HepG2 (cell line): ENCODE measurements around the gene SH3D19. TPM values are rescaled to one million over a fixed set of nuclear protein-coding genes. Genes with fewer than 3 reads are reported as not detected.

Experiments used
- ATAC-seq: fragments of 200-7000 bp; cut with Tn5 transposase; 3 replicates; pipeline ENCODE4 v1.9.1; 2020; ENCODE audit warnings: mild to moderate bottlenecking, moderate library complexity
- BruUV-seq: library from RNA; stranded (reverse); fragments of 400-500 nt; replicated peaks from 2 replicates; lab custom pipeline; 2021; lab: Mats Ljungman, UMichigan
- CTCF ChIA-PET: fragments of 300-600 bp; formaldehyde crosslinking; extraction: SDS; loops from one replicate; lab custom pipeline; 2021; ENCODE audit warnings: low total read pairs, inconsistent platforms, low intra/inter-chr PET ratio; lab: Yijun Ruan, JAX
- POLR2A ChIA-PET: fragments of 350-600 bp; sonication (Branson Sonifier 250); formaldehyde crosslinking; loops from one replicate; lab custom pipeline; 2020; ENCODE audit warnings: antibody characterized with exemption, inconsistent platforms; lab: Yijun Ruan, JAX
- DNase-seq: peaks from one replicate; pipeline ENCODE4 v3.0.0-alpha.2; 2015; ENCODE audit warnings: low spot score
- FAIRE-seq: peaks from 3 replicates; lab custom pipeline; 2011; peaks lifted over from hg19 to GRCh38; lab: Jason Lieb, UNC
- H2AFZ ChIP-seq: one replicate; pipeline ENCODE4 v1.6.1; 2011; ENCODE audit warnings: low read length, inconsistent platforms
- H3K27ac ChIP-seq: fragments of 300-600 bp; 3 replicates; pipeline ENCODE4 v1.8.0; 2011; ENCODE audit warnings: mixed run types, mild to moderate bottlenecking, mixed read lengths, low read length, inconsistent platforms; ENCODE audit not compliant: insufficient read depth; ENCODE audit errors: extremely low read length
- H3K27me3 ChIP-seq, 2 experiments: fragments of 200-600 bp in 1 of 2; 2 replicates in 1 of 2; 3 replicates in 1 of 2; pipeline versions ENCODE4 v1.6.0 to v1.8.0; 2011; ENCODE audit warnings: low read length in 2 of 2, mild to moderate bottlenecking in 2 of 2, moderate library complexity in 2 of 2, inconsistent platforms in 1 of 2; ENCODE audit not compliant: insufficient read depth in 2 of 2, control insufficient read depth in 1 of 2
- H3K36me3 ChIP-seq, 2 experiments: fragments of 200-600 bp in 1 of 2; replicated peaks in 1 of 2; 2 replicates in 1 of 2; 3 replicates in 1 of 2; pipeline versions ENCODE4 v1.5.1 to v1.8.0; 2011; ENCODE audit warnings: low read length in 2 of 2, inconsistent platforms in 1 of 2; ENCODE audit not compliant: insufficient read depth in 2 of 2, control insufficient read depth in 1 of 2
- H3K4me1 ChIP-seq: 2 replicates; pipeline ENCODE4 v1.5.1; 2012; ENCODE audit warnings: low read length, inconsistent platforms; ENCODE audit not compliant: insufficient read depth
- H3K4me2 ChIP-seq: 2 replicates; pipeline ENCODE4 v1.6.0; 2011; ENCODE audit warnings: low read depth, low read length, inconsistent platforms
- H3K4me3 ChIP-seq, 3 experiments: fragments of 200-600 bp in 1 of 3; sonication (generic), shearing (Covaris generic) in 1 of 3; replicated peaks in 1 of 3; 2 replicates each; pipeline ENCODE4 v1.5.1; 2011 to 2016; ENCODE audit warnings: low read length in 3 of 3, inconsistent platforms in 2 of 3, low read depth in 2 of 3, mild to moderate bottlenecking in 2 of 3, control low read depth in 1 of 3, mixed read lengths in 1 of 3; ENCODE audit not compliant: insufficient read depth in 1 of 3
- H3K79me2 ChIP-seq: one replicate; pipeline ENCODE4 v1.6.1; 2011; ENCODE audit warnings: low read length, inconsistent platforms; ENCODE audit not compliant: insufficient read depth
- H3K9ac ChIP-seq: 2 replicates; pipeline ENCODE4 v1.6.0; 2011; ENCODE audit warnings: mild to moderate bottlenecking, low read depth, low read length, inconsistent platforms; ENCODE audit not compliant: insufficient read depth
- H3K9me3 ChIP-seq: 2 replicates; pipeline ENCODE4 v1.5.1; 2012; ENCODE audit warnings: mild to moderate bottlenecking, low read length
- H4K20me1 ChIP-seq: 2 replicates; pipeline ENCODE4 v1.6.0; 2011; ENCODE audit warnings: inconsistent platforms, mild to moderate bottlenecking, low read length, moderate library complexity; ENCODE audit not compliant: insufficient read depth
- ARID4A ChIP-seq: sonication (generic); formaldehyde crosslinking; IDR thresholded peaks from 2 replicates; pipeline ENCODE4 v1.5.0; 2020; ENCODE audit warnings: mild to moderate bottlenecking, missing genetic modification reagents, borderline replicate concordance
- BORCS8-MEF2B ChIP-seq: sonication (generic); formaldehyde crosslinking; IDR thresholded peaks from 2 replicates; pipeline ENCODE4 v1.8.0; 2022; ENCODE audit warnings: mild to moderate bottlenecking, missing genetic modification reagents
- FOXJ3 ChIP-seq: sonication (generic); formaldehyde crosslinking; IDR thresholded peaks from 2 replicates; pipeline ENCODE4 v1.4.0; 2020; ENCODE audit warnings: missing genetic modification reagents, mild to moderate bottlenecking, borderline replicate concordance
- KDM4B ChIP-seq: sonication (generic); formaldehyde crosslinking; IDR thresholded peaks from 2 replicates; pipeline ENCODE4 v1.4.0; 2020; ENCODE audit warnings: missing genetic modification reagents
- MIER2 ChIP-seq: IDR thresholded peaks from 2 replicates; pipeline ENCODE4 v1.6.1; 2016; ENCODE audit warnings: missing biosample characterization, missing genetic modification reagents
- PCBP2 ChIP-seq: fragments of 200-400 bp; formaldehyde crosslinking; optimal IDR thresholded peaks from 2 replicates; pipeline ENCODE3; 2018; ENCODE audit warnings: low read length, low read depth; ENCODE audit not compliant: poor library complexity, severe bottlenecking
- SOX5 ChIP-seq: IDR thresholded peaks from 2 replicates; pipeline ENCODE4 v1.6.1; 2016; ENCODE audit warnings: borderline replicate concordance
- ZBTB34 ChIP-seq: sonication (generic); formaldehyde crosslinking; IDR thresholded peaks from 2 replicates; pipeline ENCODE4 v1.8.0; 2022; ENCODE audit warnings: mild to moderate bottlenecking, missing genetic modification reagents
- ZFYVE20 ChIP-seq: sonication (generic); formaldehyde crosslinking; IDR thresholded peaks from 2 replicates; pipeline ENCODE4 v1.8.0; 2023; ENCODE audit warnings: low read depth, mild to moderate bottlenecking, moderate library complexity, missing genetic modification reagents, borderline replicate concordance
- ZNF230 ChIP-seq: sonication (generic); formaldehyde crosslinking; IDR thresholded peaks from 2 replicates; pipeline ENCODE4 v1.4.0; 2020; ENCODE audit warnings: mild to moderate bottlenecking, missing genetic modification reagents
- ZNF354B ChIP-seq: sonication (generic); formaldehyde crosslinking; IDR thresholded peaks from 2 replicates; pipeline ENCODE4 v1.8.0; 2022; ENCODE audit warnings: mild to moderate bottlenecking, missing genetic modification reagents
- ZNF598 ChIP-seq: sonication (generic); formaldehyde crosslinking; IDR thresholded peaks from 2 replicates; pipeline ENCODE4 v1.5.1; 2020; ENCODE audit warnings: mild to moderate bottlenecking, missing genetic modification reagents, borderline replicate concordance
- ZNF619 ChIP-seq: sonication (generic); formaldehyde crosslinking; IDR thresholded peaks from 2 replicates; pipeline ENCODE4 v1.4.0; 2020; ENCODE audit warnings: mild to moderate bottlenecking, missing genetic modification reagents
- ZNF768 ChIP-seq: sonication (generic); formaldehyde crosslinking; IDR thresholded peaks from 2 replicates; pipeline ENCODE4 v1.4.0; 2020; ENCODE audit warnings: missing genetic modification reagents
- WGBS: methylation state at CpG from one replicate; pipeline ENCODE4 v1.1.6; 2017; ENCODE audit warnings: low lambda C conversion rate; 5-methylcytosine and 5-hydroxymethylcytosine counted together
- in situ Hi-C: cut with HindIII; loops from 2 replicates; pipeline ENCODE4 v1.10.0; 2017; ENCODE audit warnings: low pct_unique_long_range_greater_than_20kb; ENCODE audit not compliant: extremely low pct_ligation_motif_present
- intact Hi-C: fragments of 100-400 bp; cut with micrococcal nuclease; formaldehyde crosslinking; loops from one replicate; pipeline ENCODE4 v1.10.0; 2022; ENCODE audit not compliant: unreplicated experiment
- polyA plus RNA-seq, 8 experiments: library from polyadenylated mRNA; depleted of rRNA in 3 of 8; stranded (reverse) in 7 of 8; unstranded in 1 of 8; fragments of >200 nt; fragmentation: Illumina TruSeq in 4 of 8; extraction: Trizol in 4 of 8; gene quantifications; 2 replicates each; pipeline versions ENCODE4 v1.2.1 to v1.2.3, GENCODE V29; 2011 to 2016; ENCODE audit warnings: low read depth in 4 of 8, missing spikeins in 1 of 8, mixed read lengths in 1 of 8; ENCODE audit not compliant: insufficient read depth in 1 of 8
- total RNA-seq, 5 experiments: library from RNA; depleted of rRNA; stranded (reverse); fragments of >200 nt; fragmentation: Illumina TruSeq; extraction: Trizol; gene quantifications; 2 replicates each; pipeline ENCODE4 v1.2.3, GENCODE V29; 2016; ENCODE audit warnings: low read depth in 1 of 5
- TF ChIP-seq, protein P1 (sequence below): sonication (generic); formaldehyde crosslinking; IDR thresholded peaks from 2 replicates; pipeline ENCODE4 v1.4.0; 2020; ENCODE audit warnings: missing genetic modification reagents, borderline replicate concordance

The SH3D19 gene
- total and polyA plus RNA-seq, 2 of the 13 experiments (the other 11 are each of a cell fraction or from before 2014, with no cell fraction given): 31.2 to 38.0 TPM

- no TSS peak for BruUV-seq
- Histone ChIP-seq H3K9ac (no peak overlapping the region), H3K79me2 (peaks cover 2% of the 10 kb centered on the region), H4K20me1 (no peaks in the 10 kb centered on the region; the same call in 1 of the 2 replicates), H3K4me3 (no peak overlapping the region), H3K27me3 (no peaks in the 10 kb centered on the region; a peak in 1 of 5 replicates), H3K4me1 (0 out of 2 replicates have a peak, but pooled peaks cover 15% of the 10 kb centered on the region), H2AFZ (no peak overlapping the region), H3K27ac (no peak overlapping the region), H3K4me2 (no peak overlapping the region), H3K36me3 (peaks cover 10 to 41% of the 10 kb centered on the region in 2 experiments; a peak in 4 of 5 replicates), H3K9me3 (no peaks in the 10 kb centered on the region)
- ATAC-seq (no peak), DNase-seq (no peak), FAIRE-seq (no peak)
- WGBS: 97% methylated on average over 2 of the region's 2 CpGs
- in situ Hi-C loops: no loop called here
- ChIA-PET POLR2A (no interaction called here), CTCF (no interaction called here)
- intact Hi-C loops: no loop called here
- no peak for TF ChIP-seq ZNF768
- TF ChIP-seq ZNF354B (CRISPR knock-in tag): no peak
- TF ChIP-seq ZNF598 (CRISPR knock-in tag): no peak
- no peak for TF ChIP-seq ARID4A (CRISPR knock-in tag)
- no peak for TF ChIP-seq BORCS8-MEF2B (CRISPR knock-in tag)
- TF ChIP-seq ZBTB34: no peak
- TF ChIP-seq ZFYVE20: no peak
- no peak for TF ChIP-seq KDM4B
- no peak for TF ChIP-seq SOX5
- no peak for TF ChIP-seq FOXJ3 (CRISPR knock-in tag)
- TF ChIP-seq ZNF230 (CRISPR knock-in tag): no peak
- TF ChIP-seq, protein P1, sequence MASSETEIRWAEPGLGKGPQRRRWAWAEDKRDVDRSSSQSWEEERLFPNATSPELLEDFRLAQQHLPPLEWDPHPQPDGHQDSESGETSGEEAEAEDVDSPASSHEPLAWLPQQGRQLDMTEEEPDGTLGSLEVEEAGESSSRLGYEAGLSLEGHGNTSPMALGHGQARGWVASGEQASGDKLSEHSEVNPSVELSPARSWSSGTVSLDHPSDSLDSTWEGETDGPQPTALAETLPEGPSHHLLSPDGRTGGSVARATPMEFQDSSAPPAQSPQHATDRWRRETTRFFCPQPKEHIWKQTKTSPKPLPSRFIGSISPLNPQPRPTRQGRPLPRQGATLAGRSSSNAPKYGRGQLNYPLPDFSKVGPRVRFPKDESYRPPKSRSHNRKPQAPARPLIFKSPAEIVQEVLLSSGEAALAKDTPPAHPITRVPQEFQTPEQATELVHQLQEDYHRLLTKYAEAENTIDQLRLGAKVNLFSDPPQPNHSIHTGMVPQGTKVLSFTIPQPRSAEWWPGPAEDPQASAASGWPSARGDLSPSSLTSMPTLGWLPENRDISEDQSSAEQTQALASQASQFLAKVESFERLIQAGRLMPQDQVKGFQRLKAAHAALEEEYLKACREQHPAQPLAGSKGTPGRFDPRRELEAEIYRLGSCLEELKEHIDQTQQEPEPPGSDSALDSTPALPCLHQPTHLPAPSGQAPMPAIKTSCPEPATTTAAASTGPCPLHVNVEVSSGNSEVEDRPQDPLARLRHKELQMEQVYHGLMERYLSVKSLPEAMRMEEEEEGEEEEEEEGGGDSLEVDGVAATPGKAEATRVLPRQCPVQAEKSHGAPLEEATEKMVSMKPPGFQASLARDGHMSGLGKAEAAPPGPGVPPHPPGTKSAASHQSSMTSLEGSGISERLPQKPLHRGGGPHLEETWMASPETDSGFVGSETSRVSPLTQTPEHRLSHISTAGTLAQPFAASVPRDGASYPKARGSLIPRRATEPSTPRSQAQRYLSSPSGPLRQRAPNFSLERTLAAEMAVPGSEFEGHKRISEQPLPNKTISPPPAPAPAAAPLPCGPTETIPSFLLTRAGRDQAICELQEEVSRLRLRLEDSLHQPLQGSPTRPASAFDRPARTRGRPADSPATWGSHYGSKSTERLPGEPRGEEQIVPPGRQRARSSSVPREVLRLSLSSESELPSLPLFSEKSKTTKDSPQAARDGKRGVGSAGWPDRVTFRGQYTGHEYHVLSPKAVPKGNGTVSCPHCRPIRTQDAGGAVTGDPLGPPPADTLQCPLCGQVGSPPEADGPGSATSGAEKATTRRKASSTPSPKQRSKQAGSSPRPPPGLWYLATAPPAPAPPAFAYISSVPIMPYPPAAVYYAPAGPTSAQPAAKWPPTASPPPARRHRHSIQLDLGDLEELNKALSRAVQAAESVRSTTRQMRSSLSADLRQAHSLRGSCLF (CRISPR knock-in tag): no peak
- TF ChIP-seq MIER2 (CRISPR knock-in tag): no peak
- TF ChIP-seq PCBP2: no peak
- no peak for TF ChIP-seq ZNF619 (CRISPR knock-in tag)
Measured at GRCh38 chr4:151219948-151220347, 105.5 kb downstream of the SH3D19 start.
